A549 (cell line): Measurements from ENCODE around the gene RPN1. TPM values are rescaled to one million over a fixed set of nuclear protein-coding genes. Genes with fewer than 3 reads are reported as not detected.
A peak's percentile ranks its signal among the peaks of the same experiment; 100 is the strongest.

Source experiments
- ATAC-seq, 2 experiments: fragments of 200-7000 bp in 1 of 2; fragments of >200 bp in 1 of 2; cut with Nextera tagmentation in 1 of 2; cut with Tn5 transposase in 1 of 2; 3 replicates each; pipeline versions ENCODE4 v1.8.0 to v1.9.1; 2018 to 2020; ENCODE audit warnings: mild to moderate bottlenecking in 1 of 2, moderate library complexity in 1 of 2
- CTCF ChIA-PET: fragments of 300-600 bp; sonication (Branson Sonifier 250); formaldehyde crosslinking; extraction: SDS; loops from one replicate; lab custom pipeline; 2021; ENCODE audit warnings: antibody characterized with exemption, inconsistent platforms; lab: Yijun Ruan, JAX
- POLR2A ChIA-PET: fragments of 350-600 bp; formaldehyde crosslinking; extraction: SDS; loops from one replicate; lab custom pipeline; 2021; ENCODE audit warnings: antibody characterized with exemption, inconsistent platforms; lab: Yijun Ruan, JAX
- DNase-seq, 2 experiments: peaks; one replicate each; pipeline versions ENCODE4 v3.0.0 to v3.0.0-alpha.2; 2011 to 2016; ENCODE audit warnings: low read depth in 1 of 2, low spot score in 1 of 2
- FAIRE-seq: peaks from 2 replicates; lab custom pipeline; 2011; peaks lifted over from hg19 to GRCh38; lab: Jason Lieb, UNC
- H3K27ac ChIP-seq, 2 experiments: fragments of >200 bp; sonication (Bioruptor Twin); formaldehyde crosslinking; 3 replicates each; pipeline ENCODE4 v1.5.1; 2016 to 2017
- H3K4me1 ChIP-seq: fragments of >200 bp; sonication (Bioruptor Twin); formaldehyde crosslinking; 3 replicates; pipeline ENCODE4 v1.6.1; 2016
- H3K4me2 ChIP-seq: fragments of >200 bp; sonication (Bioruptor Twin); formaldehyde crosslinking; 3 replicates; pipeline ENCODE4 v1.6.1; 2016
- H3K4me3 ChIP-seq: fragments of >200 bp; sonication (Bioruptor Twin); formaldehyde crosslinking; 3 replicates; pipeline ENCODE4 v1.5.1; 2016
- H3K9me3 ChIP-seq: fragments of >200 bp; sonication (Bioruptor Twin); formaldehyde crosslinking; 3 replicates; pipeline ENCODE4 v1.6.1; 2016
- CBX8 ChIP-seq: fragments of 200-600 bp; sonication (generic); IDR thresholded peaks from 2 replicates; pipeline ENCODE4 v1.6.1; 2016
- CHD2 ChIP-seq: fragments of 150-350 bp; IDR thresholded peaks from 2 replicates; pipeline ENCODE4 v1.6.1; 2014; ENCODE audit warnings: low read length; ENCODE audit not compliant: partially characterized antibody
- CHD4 ChIP-seq: fragments of 200-600 bp; sonication (generic); IDR thresholded peaks from 2 replicates; pipeline ENCODE4 v1.6.1; 2016; ENCODE audit warnings: antibody characterized with exemption, mild to moderate bottlenecking, borderline replicate concordance
- EHMT2 ChIP-seq: fragments of 200-600 bp; sonication (generic); IDR thresholded peaks from 2 replicates; pipeline ENCODE4 v1.6.1; 2016; ENCODE audit warnings: antibody characterized with exemption, low read depth, mild to moderate bottlenecking, moderate library complexity
- EP300 ChIP-seq, 2 experiments: fragments of >200 bp; sonication (Bioruptor Twin); formaldehyde crosslinking; IDR thresholded peaks; 2 replicates in 1 of 2; 3 replicates in 1 of 2; pipeline ENCODE4 v1.6.1; 2016 to 2017
- ESRRA ChIP-seq: fragments of 150-350 bp; IDR thresholded peaks from 2 replicates; pipeline ENCODE4 v1.6.1; 2014; ENCODE audit warnings: mild to moderate bottlenecking, low read length, borderline replicate concordance
- FOSB ChIP-seq: fragments of 250-450 bp; sonication (Bioruptor Pico); IDR thresholded peaks from 2 replicates; pipeline ENCODE4 v1.5.0; 2020; ENCODE audit warnings: mild to moderate bottlenecking, moderate library complexity
- FOXS1 ChIP-seq: fragments of 250-450 bp; sonication (Bioruptor Pico); IDR thresholded peaks from 2 replicates; pipeline ENCODE4 v1.5.0; 2020; ENCODE audit warnings: mild to moderate bottlenecking, moderate library complexity
- GATA3 ChIP-seq: IDR thresholded peaks from 2 replicates; pipeline ENCODE4 v1.6.1; 2012; ENCODE audit warnings: borderline replicate concordance
- HDAC2 ChIP-seq: fragments of 200-600 bp; sonication (generic); IDR thresholded peaks from 2 replicates; pipeline ENCODE4 v1.6.1; 2016
- HEYL ChIP-seq: fragments of 250-450 bp; sonication (Bioruptor Pico); IDR thresholded peaks from 2 replicates; pipeline ENCODE4 v1.8.0; 2021; ENCODE audit warnings: mild to moderate bottlenecking, moderate library complexity
- JUN ChIP-seq, 2 experiments: fragments of >200 bp; sonication (Bioruptor Twin); formaldehyde crosslinking; IDR thresholded peaks; 2 replicates in 1 of 2; 3 replicates in 1 of 2; pipeline ENCODE4 v1.6.1; 2016 to 2017
- KDM5A ChIP-seq: fragments of 200-600 bp; sonication (generic); IDR thresholded peaks from 2 replicates; pipeline ENCODE4 v1.6.1; 2016; ENCODE audit warnings: antibody characterized with exemption, mild to moderate bottlenecking
- NFE2L2 ChIP-seq: fragments of 150-350 bp; conservative IDR thresholded peaks from 2 replicates; pipeline ENCODE4 v1.6.1; 2014; ENCODE audit warnings: low read length
- NR3C1 ChIP-seq: fragments of >200 bp; sonication (Bioruptor Twin); formaldehyde crosslinking; IDR thresholded peaks from 3 replicates; pipeline ENCODE4 v1.6.1; 2017
- PHF8 ChIP-seq: fragments of 200-600 bp; sonication (generic); IDR thresholded peaks from 2 replicates; pipeline ENCODE4 v1.6.1; 2016; ENCODE audit warnings: low read depth, mild to moderate bottlenecking, antibody characterized with exemption, moderate library complexity, borderline replicate concordance
- POLR2A ChIP-seq: IDR thresholded peaks from 2 replicates; pipeline ENCODE4 v1.6.1; 2012; ENCODE audit warnings: mild to moderate bottlenecking, low read length
- RAD21 ChIP-seq, 2 experiments: fragments of >200 bp in 1 of 2; sonication (Bioruptor Twin) in 1 of 2; formaldehyde crosslinking in 1 of 2; IDR thresholded peaks in 1 of 2; conservative IDR thresholded peaks in 1 of 2; 2 replicates in 1 of 2; 3 replicates in 1 of 2; pipeline ENCODE4 v1.6.1; 2012 to 2018; ENCODE audit warnings: inconsistent platforms in 1 of 2
- RCOR1 ChIP-seq: fragments of 150-350 bp; IDR thresholded peaks from 2 replicates; pipeline ENCODE4 v1.6.1; 2014; ENCODE audit warnings: antibody characterized with exemption, low read length, low read depth
- RFX5 ChIP-seq: fragments of 450-650 bp; IDR thresholded peaks from 2 replicates; pipeline ENCODE4 v1.7.1; 2014; ENCODE audit warnings: antibody characterized with exemption, mild to moderate bottlenecking, moderate library complexity
- SREBF2 ChIP-seq: fragments of 450-650 bp; IDR thresholded peaks from 2 replicates; pipeline ENCODE4 v1.6.1; 2014; ENCODE audit warnings: mild to moderate bottlenecking, moderate library complexity
- ZFP36 ChIP-seq: fragments of 450-650 bp; IDR thresholded peaks from 2 replicates; pipeline ENCODE4 v1.6.1; 2014; ENCODE audit warnings: borderline replicate concordance; ENCODE audit not compliant: partially characterized antibody
- WGBS: methylation state at CpG from one replicate; pipeline ENCODE4 v1.1.6; 2017; ENCODE audit errors: missing lambda C conversion rate; 5-methylcytosine and 5-hydroxymethylcytosine counted together
- polyA plus RNA-seq, 4 experiments: library from polyadenylated mRNA; depleted of rRNA in 3 of 4; stranded (reverse); fragments of >200 nt; fragmentation: RNase III in 1 of 4; extraction: RNeasy Plus Mini Kit Qiagen cat#74134 plus additional on column Dnase treatment in 1 of 4; gene quantifications; 2 replicates in 3 of 4; 3 replicates in 1 of 4; pipeline ENCODE4 v1.2.3, GENCODE V29; 2011 to 2017
- TF ChIP-seq, protein P1 (sequence below): IDR thresholded peaks from 2 replicates; pipeline ENCODE4 v1.6.1; 2012
- TF ChIP-seq, protein P2 (sequence below): IDR thresholded peaks from 2 replicates; pipeline ENCODE4 v1.6.1; 2012; ENCODE audit warnings: low read depth, borderline replicate concordance
- TF ChIP-seq, protein P3 (sequence below): fragments of >200 bp; sonication (Bioruptor Twin); formaldehyde crosslinking; IDR thresholded peaks from 3 replicates; pipeline ENCODE4 v1.6.1; 2016
- TF ChIP-seq, protein P4 (sequence below): fragments of 200-600 bp; sonication (generic); IDR thresholded peaks from 2 replicates; pipeline ENCODE4 v1.6.1; 2016; ENCODE audit warnings: antibody characterized with exemption, mild to moderate bottlenecking, moderate library complexity
- TF ChIP-seq, protein P5 (sequence below): fragments of 250-450 bp; sonication (Bioruptor Pico); IDR thresholded peaks from 2 replicates; pipeline ENCODE4 v1.5.0; 2021; ENCODE audit warnings: mild to moderate bottlenecking, moderate library complexity, borderline replicate concordance

RPN1 gene
- polyA plus RNA-seq, 2 of the 4 experiments (the other 2 are of a cell fraction): 145 to 279 TPM

DNA sequence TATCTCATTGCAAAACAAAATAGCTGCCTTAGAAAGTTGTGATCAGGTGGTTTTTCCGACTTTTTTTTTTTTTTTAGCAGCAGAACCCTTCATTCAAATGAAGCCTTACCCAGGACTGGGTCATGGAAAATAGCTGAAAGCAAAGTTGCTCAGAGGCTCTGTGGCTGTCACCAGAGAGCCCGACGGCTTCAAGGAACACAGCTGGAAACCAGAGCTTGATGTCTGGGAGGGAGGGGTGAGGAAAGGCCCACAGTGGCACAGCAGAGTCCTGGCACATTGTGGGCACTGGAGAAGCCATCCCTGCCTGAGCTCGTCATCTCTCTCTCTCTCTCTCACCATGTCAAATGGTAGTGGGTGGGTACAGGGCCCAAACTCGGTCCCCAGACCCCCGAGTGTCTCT is 77.5 kb downstream of the RPN1 start:
- ATAC-seq: no peak
- H3K4me1 ChIP-seq: no peaks in the 10 kb centered on the region
- FAIRE-seq: no peak
- ChIA-PET POLR2A (no interaction called here), CTCF (interaction anchor here (1.0 to 2.0 kb wide), 13 partner anchors 8 to 403 kb away, joined by 3 to 10 read pairs (median 5); no protein-coding TSS in a partner anchor)
- no peak overlapping the region for H3K4me2 ChIP-seq
- H3K9me3 ChIP-seq: no peaks in the 10 kb centered on the region
- no peak for DNase-seq
- no peak for TF ChIP-seq SREBF2
- TF ChIP-seq GATA3: no peak
- no peak for TF ChIP-seq PHF8
- no peak for TF ChIP-seq NFE2L2
- TF ChIP-seq, protein P1, sequence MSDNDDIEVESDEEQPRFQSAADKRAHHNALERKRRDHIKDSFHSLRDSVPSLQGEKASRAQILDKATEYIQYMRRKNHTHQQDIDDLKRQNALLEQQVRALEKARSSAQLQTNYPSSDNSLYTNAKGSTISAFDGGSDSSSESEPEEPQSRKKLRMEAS: no peak
- TF ChIP-seq JUN (IDR thresholded peaks at IDR 0.05): no peak
- H3K4me3 ChIP-seq: no peak overlapping the region
- H3K27ac ChIP-seq: no peak overlapping the region
- 47% methylated on average over 3 of the region's 6 CpGs for WGBS

DNA sequence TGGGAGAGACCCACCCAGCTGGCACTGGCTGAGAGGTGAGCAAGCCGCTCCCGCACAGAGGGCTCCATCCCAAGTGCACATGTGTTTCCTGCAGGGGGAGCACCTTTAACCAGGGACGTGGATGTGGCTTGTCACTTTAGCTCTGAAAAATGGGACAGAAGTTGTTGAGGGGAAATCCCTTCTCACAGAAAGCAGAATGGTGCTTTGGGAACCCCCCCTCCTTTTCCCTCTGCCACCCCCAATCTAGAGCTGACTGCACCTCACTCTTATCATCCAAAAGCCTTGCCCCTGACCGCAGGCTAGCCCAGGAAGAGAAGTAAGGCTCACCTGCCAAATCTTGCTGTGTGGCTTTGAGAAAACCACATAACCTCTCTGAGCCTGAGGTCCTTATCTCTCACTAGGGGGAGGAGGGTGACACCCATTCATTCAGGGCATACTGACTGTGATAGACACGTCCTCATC is 77.9 kb downstream of the RPN1 start:
- FAIRE-seq: no peak
- CTCF ChIA-PET: interaction anchor here (0.9 to 2.0 kb wide), 14 partner anchors 10 to 402 kb away, joined by 3 to 10 read pairs (median 4); no protein-coding TSS in a partner anchor

DNA sequence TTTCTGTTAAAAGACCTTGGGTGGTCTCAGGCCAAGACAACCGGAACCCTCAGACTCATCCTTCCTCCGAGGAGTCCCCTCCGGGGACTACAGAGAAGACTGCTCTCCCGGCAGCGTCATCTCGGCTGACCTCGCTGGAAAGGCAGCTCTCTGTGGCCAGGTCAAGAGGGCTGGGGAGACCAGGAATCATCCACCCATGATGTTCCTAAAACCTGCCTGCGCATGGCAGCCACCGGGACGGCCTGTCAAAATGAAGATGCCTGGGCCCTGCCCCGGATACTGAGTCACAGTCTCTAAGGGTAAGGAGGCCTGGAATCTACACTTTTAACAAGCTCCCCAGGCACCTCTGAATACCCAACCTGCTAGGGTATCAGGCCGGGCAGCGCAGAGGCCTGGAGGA is 78.6 kb downstream of the RPN1 start:
- ATAC-seq (no peak), FAIRE-seq (no peak)
- CTCF ChIA-PET: interaction anchor here (0.9 to 2.0 kb wide), 11 partner anchors 10 to 402 kb away, joined by 3 to 10 read pairs (median 5); no protein-coding TSS in a partner anchor
- TF ChIP-seq EP300 (IDR thresholded peaks at IDR 0.05): no peak
- TF ChIP-seq RAD21 (conservative IDR thresholded peaks at IDR 0.05 in 1 of 2, IDR thresholded peaks at IDR 0.05 in 1 of 2): no peak
- no peak for TF ChIP-seq CHD4
- TF ChIP-seq EHMT2: no peak
- no peak for TF ChIP-seq PHF8
- no peak for TF ChIP-seq HEYL (CRISPR knock-in tag)
- TF ChIP-seq, protein P2, sequence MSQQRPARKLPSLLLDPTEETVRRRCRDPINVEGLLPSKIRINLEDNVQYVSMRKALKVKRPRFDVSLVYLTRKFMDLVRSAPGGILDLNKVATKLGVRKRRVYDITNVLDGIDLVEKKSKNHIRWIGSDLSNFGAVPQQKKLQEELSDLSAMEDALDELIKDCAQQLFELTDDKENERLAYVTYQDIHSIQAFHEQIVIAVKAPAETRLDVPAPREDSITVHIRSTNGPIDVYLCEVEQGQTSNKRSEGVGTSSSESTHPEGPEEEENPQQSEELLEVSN: no peak
- TF ChIP-seq CHD2: no peak
- no peak for TF ChIP-seq FOSB (CRISPR knock-in tag)
- TF ChIP-seq, protein P3, sequence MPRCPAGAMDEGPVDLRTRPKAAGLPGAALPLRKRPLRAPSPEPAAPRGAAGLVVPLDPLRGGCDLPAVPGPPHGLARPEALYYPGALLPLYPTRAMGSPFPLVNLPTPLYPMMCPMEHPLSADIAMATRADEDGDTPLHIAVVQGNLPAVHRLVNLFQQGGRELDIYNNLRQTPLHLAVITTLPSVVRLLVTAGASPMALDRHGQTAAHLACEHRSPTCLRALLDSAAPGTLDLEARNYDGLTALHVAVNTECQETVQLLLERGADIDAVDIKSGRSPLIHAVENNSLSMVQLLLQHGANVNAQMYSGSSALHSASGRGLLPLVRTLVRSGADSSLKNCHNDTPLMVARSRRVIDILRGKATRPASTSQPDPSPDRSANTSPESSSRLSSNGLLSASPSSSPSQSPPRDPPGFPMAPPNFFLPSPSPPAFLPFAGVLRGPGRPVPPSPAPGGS: no peak
- TF ChIP-seq FOXS1: no peak
- no peak for TF ChIP-seq POLR2A
- TF ChIP-seq RCOR1: no peak
- TF ChIP-seq KDM5A: no peak
- TF ChIP-seq NFE2L2: no peak
- no peak for TF ChIP-seq NR3C1
- TF ChIP-seq CBX8: no peak

More for the DNA sequence above, 77.9 kb downstream of the RPN1 start:
- TF ChIP-seq ESRRA (no peak), FOSB (CRISPR knock-in tag) (no peak), RFX5 (no peak), HDAC2 (no peak), ZFP36 (peak; percentile 46)
- TF ChIP-seq, protein P4, sequence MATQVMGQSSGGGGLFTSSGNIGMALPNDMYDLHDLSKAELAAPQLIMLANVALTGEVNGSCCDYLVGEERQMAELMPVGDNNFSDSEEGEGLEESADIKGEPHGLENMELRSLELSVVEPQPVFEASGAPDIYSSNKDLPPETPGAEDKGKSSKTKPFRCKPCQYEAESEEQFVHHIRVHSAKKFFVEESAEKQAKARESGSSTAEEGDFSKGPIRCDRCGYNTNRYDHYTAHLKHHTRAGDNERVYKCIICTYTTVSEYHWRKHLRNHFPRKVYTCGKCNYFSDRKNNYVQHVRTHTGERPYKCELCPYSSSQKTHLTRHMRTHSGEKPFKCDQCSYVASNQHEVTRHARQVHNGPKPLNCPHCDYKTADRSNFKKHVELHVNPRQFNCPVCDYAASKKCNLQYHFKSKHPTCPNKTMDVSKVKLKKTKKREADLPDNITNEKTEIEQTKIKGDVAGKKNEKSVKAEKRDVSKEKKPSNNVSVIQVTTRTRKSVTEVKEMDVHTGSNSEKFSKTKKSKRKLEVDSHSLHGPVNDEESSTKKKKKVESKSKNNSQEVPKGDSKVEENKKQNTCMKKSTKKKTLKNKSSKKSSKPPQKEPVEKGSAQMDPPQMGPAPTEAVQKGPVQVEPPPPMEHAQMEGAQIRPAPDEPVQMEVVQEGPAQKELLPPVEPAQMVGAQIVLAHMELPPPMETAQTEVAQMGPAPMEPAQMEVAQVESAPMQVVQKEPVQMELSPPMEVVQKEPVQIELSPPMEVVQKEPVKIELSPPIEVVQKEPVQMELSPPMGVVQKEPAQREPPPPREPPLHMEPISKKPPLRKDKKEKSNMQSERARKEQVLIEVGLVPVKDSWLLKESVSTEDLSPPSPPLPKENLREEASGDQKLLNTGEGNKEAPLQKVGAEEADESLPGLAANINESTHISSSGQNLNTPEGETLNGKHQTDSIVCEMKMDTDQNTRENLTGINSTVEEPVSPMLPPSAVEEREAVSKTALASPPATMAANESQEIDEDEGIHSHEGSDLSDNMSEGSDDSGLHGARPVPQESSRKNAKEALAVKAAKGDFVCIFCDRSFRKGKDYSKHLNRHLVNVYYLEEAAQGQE: no peak
- TF ChIP-seq, protein P5, sequence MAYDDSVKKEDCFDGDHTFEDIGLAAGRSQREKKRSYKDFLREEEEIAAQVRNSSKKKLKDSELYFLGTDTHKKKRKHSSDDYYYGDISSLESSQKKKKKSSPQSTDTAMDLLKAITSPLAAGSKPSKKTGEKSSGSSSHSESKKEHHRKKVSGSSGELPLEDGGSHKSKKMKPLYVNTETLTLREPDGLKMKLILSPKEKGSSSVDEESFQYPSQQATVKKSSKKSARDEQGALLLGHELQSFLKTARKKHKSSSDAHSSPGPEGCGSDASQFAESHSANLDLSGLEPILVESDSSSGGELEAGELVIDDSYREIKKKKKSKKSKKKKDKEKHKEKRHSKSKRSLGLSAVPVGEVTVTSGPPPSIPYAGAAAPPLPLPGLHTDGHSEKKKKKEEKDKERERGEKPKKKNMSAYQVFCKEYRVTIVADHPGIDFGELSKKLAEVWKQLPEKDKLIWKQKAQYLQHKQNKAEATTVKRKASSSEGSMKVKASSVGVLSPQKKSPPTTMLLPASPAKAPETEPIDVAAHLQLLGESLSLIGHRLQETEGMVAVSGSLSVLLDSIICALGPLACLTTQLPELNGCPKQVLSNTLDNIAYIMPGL (CRISPR knock-in tag): no peak
- H3K4me1 ChIP-seq: no peaks in the 10 kb centered on the region
- DNase-seq: peak; percentile 34 to 79
- H3K4me2 ChIP-seq: no peak overlapping the region
- H3K4me3 ChIP-seq: no peak overlapping the region
- no peak overlapping the region for H3K27ac ChIP-seq
- POLR2A ChIA-PET: no interaction called here
- peak; percentile 87 to 91 for ATAC-seq
- no peaks in the 10 kb centered on the region for H3K9me3 ChIP-seq
- 32% methylated on average over 5 of the region's 5 CpGs for WGBS

More for the DNA sequence above, 78.6 kb downstream of the RPN1 start:
- H3K27ac ChIP-seq: no peak overlapping the region
- 82% methylated on average over 8 of the region's 13 CpGs for WGBS
- no peaks in the 10 kb centered on the region for H3K4me1 ChIP-seq
- no peak overlapping the region for H3K4me2 ChIP-seq
- H3K4me3 ChIP-seq: no peak overlapping the region
- DNase-seq: no peak
- H3K9me3 ChIP-seq: no peaks in the 10 kb centered on the region
- POLR2A ChIA-PET: no interaction called here
